ENCODE measurements around the gene INHBC. TPM values are rescaled to one million over a fixed set of nuclear protein-coding genes. Genes with fewer than 3 reads are reported as not detected.

INHBC gene
- total RNA-seq, 2 donors from 2014 or later = not detected

DNA sequence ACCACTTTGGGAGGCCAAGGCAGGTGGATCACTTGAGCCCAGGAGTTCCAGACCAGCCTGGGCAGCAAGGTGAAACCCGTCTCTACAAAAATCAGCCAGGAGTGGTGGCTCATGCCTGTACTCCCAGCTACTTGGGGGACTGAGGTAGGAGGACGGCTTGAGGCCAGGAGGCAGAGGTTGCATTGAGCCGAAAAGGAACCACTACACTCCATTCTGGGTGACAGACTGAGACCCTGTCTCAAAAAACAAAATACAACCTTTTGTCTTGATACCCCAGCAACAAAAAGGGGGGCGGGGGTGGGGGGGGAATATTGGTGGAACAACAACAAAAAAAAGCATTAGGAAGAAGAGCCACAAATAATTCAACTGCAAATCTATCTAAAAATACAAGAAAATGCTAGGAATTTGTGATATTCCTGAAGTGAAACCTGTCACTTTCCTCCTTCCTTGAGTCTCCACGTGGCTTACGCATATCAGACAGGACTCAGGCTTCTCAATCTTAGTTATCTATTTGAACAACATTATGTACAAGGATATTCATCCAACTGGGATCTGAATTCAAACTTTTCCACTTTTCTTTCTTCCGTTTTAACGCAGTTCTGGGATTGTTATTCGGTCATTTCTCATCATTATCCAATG lies 5.0 kb upstream of the INHBC start:
- no peaks in the 10 kb centered on the region for H3K9me3 ChIP-seq (ENCODE audit: control insufficient read depth, low read length)
- peak overlapping the region; percentile 83 for H3K27ac ChIP-seq (ENCODE audit: low read depth, low read length)
- TF ChIP-seq, protein P1, sequence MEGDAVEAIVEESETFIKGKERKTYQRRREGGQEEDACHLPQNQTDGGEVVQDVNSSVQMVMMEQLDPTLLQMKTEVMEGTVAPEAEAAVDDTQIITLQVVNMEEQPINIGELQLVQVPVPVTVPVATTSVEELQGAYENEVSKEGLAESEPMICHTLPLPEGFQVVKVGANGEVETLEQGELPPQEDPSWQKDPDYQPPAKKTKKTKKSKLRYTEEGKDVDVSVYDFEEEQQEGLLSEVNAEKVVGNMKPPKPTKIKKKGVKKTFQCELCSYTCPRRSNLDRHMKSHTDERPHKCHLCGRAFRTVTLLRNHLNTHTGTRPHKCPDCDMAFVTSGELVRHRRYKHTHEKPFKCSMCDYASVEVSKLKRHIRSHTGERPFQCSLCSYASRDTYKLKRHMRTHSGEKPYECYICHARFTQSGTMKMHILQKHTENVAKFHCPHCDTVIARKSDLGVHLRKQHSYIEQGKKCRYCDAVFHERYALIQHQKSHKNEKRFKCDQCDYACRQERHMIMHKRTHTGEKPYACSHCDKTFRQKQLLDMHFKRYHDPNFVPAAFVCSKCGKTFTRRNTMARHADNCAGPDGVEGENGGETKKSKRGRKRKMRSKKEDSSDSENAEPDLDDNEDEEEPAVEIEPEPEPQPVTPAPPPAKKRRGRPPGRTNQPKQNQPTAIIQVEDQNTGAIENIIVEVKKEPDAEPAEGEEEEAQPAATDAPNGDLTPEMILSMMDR (conservative IDR thresholded peaks at IDR 0.05) = no peak
- 45 to 49% methylated on average over 6 to 8 of the region's 9 CpGs for WGBS, 2 experiments (ENCODE audit: insufficient coverage in 1 of 2, insufficient read length in 1 of 2)
- Mint-ChIP-seq H3K27ac (peak overlapping the region; percentile 95), H3K27me3 (ENCODE audit: insufficient read depth) (no peaks in the 10 kb centered on the region), H3K4me1 (peaks cover 20% of the 10 kb centered on the region), H3K4me3 (peak overlapping the region; percentile 80), H3K9me3 (no peaks in the 10 kb centered on the region), H3K36me3 (ENCODE audit: low read depth) (peaks cover 14% of the 10 kb centered on the region)
- H3K4me3 ChIP-seq (ENCODE audit: low read length) = peak overlapping the region; percentile 92
- peak; percentile 47 for DNase-seq
- H3K36me3 ChIP-seq (ENCODE audit: control insufficient read depth, insufficient read depth, low read length) = no peaks in the 10 kb centered on the region
- peaks cover 2% of the 10 kb centered on the region for H3K4me1 ChIP-seq (ENCODE audit: control insufficient read depth, insufficient read depth, low read length)
- H3K9ac ChIP-seq (ENCODE audit: extremely low read depth, low read length, poor library complexity, severe bottlenecking) = peak overlapping the region; percentile 79
- no peaks in the 10 kb centered on the region for H3K27me3 ChIP-seq (ENCODE audit: control insufficient read depth, insufficient read depth, low read length, poor library complexity, severe bottlenecking)

DNA sequence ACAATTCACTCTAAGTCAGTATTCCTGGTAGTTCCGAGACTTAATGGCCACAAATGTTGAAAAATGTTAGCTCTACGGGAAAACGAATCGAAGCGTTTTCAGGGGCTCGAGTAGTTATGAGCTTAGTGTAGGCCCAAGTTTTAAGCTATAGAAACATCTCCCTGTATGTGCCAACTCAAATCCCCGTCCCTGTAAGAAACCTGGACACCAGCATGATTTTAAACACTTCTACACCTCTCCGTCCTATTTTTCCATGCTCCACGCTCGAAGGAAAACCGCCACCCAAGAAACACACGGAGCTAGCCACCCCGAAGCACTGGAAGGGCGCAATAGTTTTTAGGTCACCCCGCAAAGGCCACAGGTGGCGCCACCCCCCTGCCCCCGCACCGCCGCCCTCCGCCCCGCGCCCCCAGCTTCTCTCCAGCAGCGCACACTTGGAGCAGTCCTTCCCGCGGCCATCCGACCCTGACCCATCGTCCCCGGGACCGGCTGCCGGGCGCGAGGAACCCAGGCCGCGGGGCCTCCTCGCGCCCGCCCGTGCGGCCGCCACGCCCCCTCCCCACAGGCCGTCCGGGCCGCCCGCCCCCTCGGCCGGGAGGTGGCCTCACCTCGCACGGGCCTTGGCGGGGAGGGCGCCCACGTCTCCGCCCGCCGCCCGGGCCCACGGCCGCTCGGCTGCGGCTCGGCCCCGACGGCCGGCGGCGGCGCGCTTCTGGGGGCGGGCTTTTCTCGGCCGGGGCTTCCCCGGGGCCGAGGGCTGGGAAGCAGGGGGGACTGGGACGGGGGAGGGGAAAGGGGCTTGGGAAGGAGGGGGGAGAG lies 4.3 kb upstream of the INHBC start:
- H3K4me1 Mint-ChIP-seq = peaks cover 24% of the 10 kb centered on the region
- peak; percentile 90 for DNase-seq
- WGBS, 2 experiments (ENCODE audit: insufficient coverage in 1 of 2, insufficient read length in 1 of 2) = 1 to 3% methylated on average over 14 to 74 of the region's 74 CpGs
- Histone ChIP-seq H3K4me1 (ENCODE audit: control insufficient read depth, insufficient read depth, low read length) (peaks cover 6% of the 10 kb centered on the region), H3K9me3 (ENCODE audit: control insufficient read depth, low read length) (no peaks in the 10 kb centered on the region), H3K27ac (ENCODE audit: low read depth, low read length) (peak overlapping the region; percentile 83), H3K9ac (ENCODE audit: extremely low read depth, low read length, poor library complexity, severe bottlenecking) (peak overlapping the region; percentile 79), H3K4me3 (ENCODE audit: low read length) (peak overlapping the region; percentile 92), H3K27me3 (ENCODE audit: control insufficient read depth, insufficient read depth, low read length, poor library complexity, severe bottlenecking) (no peaks in the 10 kb centered on the region), H3K36me3 (ENCODE audit: control insufficient read depth, insufficient read depth, low read length) (no peaks in the 10 kb centered on the region)
- no peaks in the 10 kb centered on the region for H3K27me3 Mint-ChIP-seq (ENCODE audit: insufficient read depth)
- no peaks in the 10 kb centered on the region for H3K9me3 Mint-ChIP-seq
- H3K4me3 Mint-ChIP-seq = peak overlapping the region; percentile 80
- peaks cover 11% of the 10 kb centered on the region for H3K36me3 Mint-ChIP-seq (ENCODE audit: low read depth)
- H3K27ac Mint-ChIP-seq = peak overlapping the region; percentile 96
- TF ChIP-seq, protein P1 (conservative IDR thresholded peaks at IDR 0.05) = peak; percentile 51

DNA sequence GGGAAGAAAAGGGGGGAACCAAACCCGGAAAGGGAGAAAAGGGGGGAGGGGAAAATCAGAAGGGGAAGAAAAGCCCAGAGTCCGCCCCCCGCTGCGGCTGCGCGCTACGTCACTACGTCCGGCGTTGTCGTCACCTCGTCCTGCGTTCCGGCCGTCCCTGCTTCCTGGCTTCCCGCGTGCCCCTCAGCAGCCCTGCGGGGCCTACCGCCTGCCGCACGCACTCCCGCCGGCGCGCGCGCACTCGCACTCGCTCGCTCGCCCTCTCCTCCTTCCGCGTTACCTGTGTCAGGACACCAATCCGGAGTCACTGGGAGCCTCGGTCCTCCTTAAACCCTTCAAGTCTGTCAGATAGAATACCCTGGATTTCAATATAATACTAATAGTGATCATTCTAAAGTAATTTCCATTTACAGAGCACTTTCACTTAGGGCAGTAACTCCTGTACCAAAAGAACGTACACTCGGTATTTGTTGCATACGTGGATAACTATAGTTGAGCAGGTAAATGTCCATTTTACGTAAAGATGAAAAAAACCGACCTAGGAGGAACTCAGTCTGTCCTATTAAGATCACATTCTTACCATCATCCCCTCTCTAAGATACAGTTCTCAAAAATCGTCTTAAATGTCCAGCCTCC lies 3.5 kb upstream of the INHBC start, which contains the start of gene R3HDM2:
Gene R3HDM2, minus strand, starts transcription at position 113 of the 636 bp plus-strand sequence. CDS start 120,615 bp downstream, outside the sequence.
- no peaks in the 10 kb centered on the region for H3K27me3 Mint-ChIP-seq (ENCODE audit: insufficient read depth)
- H3K27ac ChIP-seq (ENCODE audit: low read depth, low read length) = peak within 1 kb of the TSS; percentile 83

More for the DNA sequence above, 3.5 kb upstream of the INHBC start, which contains the start of gene R3HDM2:
- H3K9me3 Mint-ChIP-seq = no peaks in the 10 kb centered on the region
- Histone ChIP-seq H3K27me3 (ENCODE audit: control insufficient read depth, insufficient read depth, low read length, poor library complexity, severe bottlenecking) (no peaks in the 10 kb centered on the region), H3K4me3 (ENCODE audit: low read length) (peak within 1 kb of the TSS; percentile 92), H3K4me1 (ENCODE audit: control insufficient read depth, insufficient read depth, low read length) (peaks cover 6% of the 10 kb centered on the region), H3K36me3 (ENCODE audit: control insufficient read depth, insufficient read depth, low read length) (no peaks in the 10 kb centered on the region), H3K9me3 (ENCODE audit: control insufficient read depth, low read length) (no peaks in the 10 kb centered on the region), H3K9ac (ENCODE audit: extremely low read depth, low read length, poor library complexity, severe bottlenecking) (peak within 1 kb of the TSS; percentile 79)
- 9 to 74% methylated on average over 5 to 40 of the region's 41 CpGs for WGBS, 2 experiments (ENCODE audit: insufficient coverage in 1 of 2, insufficient read length in 1 of 2)
- TF ChIP-seq, protein P1 (conservative IDR thresholded peaks at IDR 0.05) = no peak
- peaks cover 6% of the 10 kb centered on the region for H3K36me3 Mint-ChIP-seq (ENCODE audit: low read depth)
- peak; percentile 99 for DNase-seq
- H3K4me1 Mint-ChIP-seq = peaks cover 25% of the 10 kb centered on the region
- H3K4me3 Mint-ChIP-seq = peak within 1 kb of the TSS; percentile 80
- peak within 1 kb of the TSS; percentile 96 for H3K27ac Mint-ChIP-seq
